Panc1 (cell line): ENCODE data around the gene LGALS12. TPM values are rescaled to one million over a fixed set of nuclear protein-coding genes. Genes with fewer than 3 reads are reported as not detected.

Experiments
- ATAC-seq: fragments of 200-7000 bp; cut with Tn5 transposase; 2 replicates; pipeline ENCODE4 v1.9.1; 2020; ENCODE audit warnings: mild to moderate bottlenecking, moderate library complexity
- BruUV-seq: library from RNA; stranded (reverse); fragments of 400-500 nt; replicated peaks from 2 replicates; lab custom pipeline; 2021; lab: Mats Ljungman, UMichigan
- CTCF ChIA-PET: fragments of 300-600 bp; sonication (Branson Sonifier 250); formaldehyde crosslinking; loops from one replicate; lab custom pipeline; 2022; ENCODE audit warnings: antibody characterized with exemption; lab: Charles Lee
- POLR2A ChIA-PET: fragments of 300-600 bp; sonication (Branson Sonifier 250); formaldehyde crosslinking; loops from one replicate; lab custom pipeline; 2022; ENCODE audit warnings: antibody characterized with exemption; lab: Charles Lee
- DNase-seq: peaks from one replicate; pipeline ENCODE4 v3.0.0-alpha.2; 2010; ENCODE audit warnings: low read depth, low spot score
- H3K27ac ChIP-seq: 2 replicates; pipeline ENCODE4 v1.5.1; 2011; ENCODE audit warnings: mild to moderate bottlenecking, low read length, inconsistent platforms
- H3K27me3 ChIP-seq: fragments of 200-500 bp; sonication (Bioruptor generic); 2 replicates; pipeline ENCODE4 v1.6.0; 2014; ENCODE audit warnings: low read length, inconsistent platforms; ENCODE audit not compliant: control insufficient read depth, insufficient read depth
- H3K36me3 ChIP-seq: fragments of 200-500 bp; sonication (Bioruptor generic); 2 replicates; pipeline ENCODE4 v1.5.1; 2014; ENCODE audit warnings: inconsistent platforms, mild to moderate bottlenecking, low read length, moderate library complexity; ENCODE audit not compliant: control insufficient read depth, insufficient read depth
- H3K4me1 ChIP-seq: 2 replicates; pipeline ENCODE4 v1.5.1; 2011; ENCODE audit warnings: inconsistent platforms, mild to moderate bottlenecking, low read length, moderate library complexity; ENCODE audit not compliant: control insufficient read depth, insufficient read depth
- H3K4me3 ChIP-seq, 2 experiments: 2 replicates each; pipeline ENCODE4 v1.5.1; 2011 to 2012; ENCODE audit warnings: low read depth in 2 of 2, low read length in 2 of 2, mild to moderate bottlenecking in 2 of 2, inconsistent platforms in 1 of 2, moderate library complexity in 1 of 2
- H3K9me3 ChIP-seq: fragments of 200-500 bp; sonication (Bioruptor generic); 2 replicates; pipeline ENCODE4 v1.5.1; 2014; ENCODE audit warnings: low read depth, mild to moderate bottlenecking, inconsistent platforms, low read length, moderate library complexity; ENCODE audit not compliant: control insufficient read depth, insufficient read depth
- POLR2AphosphoS5 ChIP-seq: IDR thresholded peaks from 2 replicates; pipeline ENCODE4 v1.6.1; 2012; ENCODE audit warnings: mild to moderate bottlenecking, low read depth, low read length, moderate library complexity
- SIN3A ChIP-seq: IDR thresholded peaks from 2 replicates; pipeline ENCODE4 v1.6.1; 2012; ENCODE audit warnings: low read depth, mild to moderate bottlenecking, low read length, moderate library complexity, borderline replicate concordance; ENCODE audit not compliant: insufficient read depth
- TCF7L2 ChIP-seq: IDR thresholded peaks from 2 replicates; pipeline ENCODE4 v1.6.1; 2011; ENCODE audit warnings: mild to moderate bottlenecking, low read depth, low read length, inconsistent platforms
- in situ Hi-C: cut with HindIII; loops from 2 replicates; pipeline ENCODE4 v1.10.0; 2016; ENCODE audit warnings: low sequenced_read_pairs, low pct_unique_long_range_greater_than_20kb
- intact Hi-C: fragments of 100-400 bp; cut with micrococcal nuclease; formaldehyde crosslinking; loops from one replicate; pipeline ENCODE4 v1.10.0; 2022; ENCODE audit not compliant: unreplicated experiment
- total RNA-seq: library from RNA; stranded (reverse); gene quantifications from one replicate; pipeline ENCODE4 v1.2.1, GENCODE V29; 2021; ENCODE audit not compliant: unreplicated experiment
- TF ChIP-seq, protein P1 (sequence below), 2 experiments: IDR thresholded peaks; 2 replicates each; pipeline ENCODE4 v1.6.1; 2011 to 2012; ENCODE audit warnings: low read depth in 2 of 2, control low read depth in 1 of 2, low read length in 1 of 2, mild to moderate bottlenecking in 1 of 2, moderate library complexity in 1 of 2; ENCODE audit not compliant: insufficient read depth in 1 of 2
- TF ChIP-seq, protein P2 (sequence below): fragments of 450-650 bp; IDR thresholded peaks from 2 replicates; pipeline ENCODE4 v1.5.1; 2017; ENCODE audit warnings: mild to moderate bottlenecking

Gene LGALS12
- total RNA-seq, 1 experiment from 2014 or later = not detected

DNA sequence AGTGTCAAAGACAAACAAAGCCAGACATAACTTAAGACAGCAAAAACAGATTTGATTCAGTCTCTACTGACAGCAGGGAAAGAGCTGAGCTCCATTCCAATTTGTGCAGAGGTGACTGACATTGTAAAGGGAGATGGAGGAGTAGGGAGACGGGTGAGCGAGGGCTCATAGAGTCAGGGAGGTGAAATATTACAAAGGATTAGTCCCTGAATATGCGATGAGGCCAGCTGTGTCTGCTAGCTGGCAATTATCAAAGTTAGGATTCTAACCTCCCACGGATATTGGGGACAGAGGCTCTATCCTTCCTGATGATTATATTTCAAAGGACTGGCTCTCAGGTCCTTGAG lies 49.0 kb downstream of the LGALS12 start:
- no TSS peak for BruUV-seq
- ATAC-seq = no peak
- ChIA-PET CTCF (interaction anchor here (0.6 kb wide), 1 partner anchor 72 kb away, joined by 4 read pairs; no protein-coding TSS in a partner anchor), POLR2A (no interaction called here)
- Histone ChIP-seq H3K27ac (no peak overlapping the region), H3K4me1 (no peaks in the 10 kb centered on the region), H3K9me3 (no peaks in the 10 kb centered on the region), H3K36me3 (no peaks in the 10 kb centered on the region), H3K27me3 (no peaks in the 10 kb centered on the region), H3K4me3 (no peak overlapping the region)
- intact Hi-C loops = no loop called here
- in situ Hi-C loops = no loop called here
- DNase-seq = no peak
- TF ChIP-seq TCF7L2 = no peak
- TF ChIP-seq POLR2AphosphoS5 = no peak
- no peak for TF ChIP-seq SIN3A
- TF ChIP-seq, protein P1, sequence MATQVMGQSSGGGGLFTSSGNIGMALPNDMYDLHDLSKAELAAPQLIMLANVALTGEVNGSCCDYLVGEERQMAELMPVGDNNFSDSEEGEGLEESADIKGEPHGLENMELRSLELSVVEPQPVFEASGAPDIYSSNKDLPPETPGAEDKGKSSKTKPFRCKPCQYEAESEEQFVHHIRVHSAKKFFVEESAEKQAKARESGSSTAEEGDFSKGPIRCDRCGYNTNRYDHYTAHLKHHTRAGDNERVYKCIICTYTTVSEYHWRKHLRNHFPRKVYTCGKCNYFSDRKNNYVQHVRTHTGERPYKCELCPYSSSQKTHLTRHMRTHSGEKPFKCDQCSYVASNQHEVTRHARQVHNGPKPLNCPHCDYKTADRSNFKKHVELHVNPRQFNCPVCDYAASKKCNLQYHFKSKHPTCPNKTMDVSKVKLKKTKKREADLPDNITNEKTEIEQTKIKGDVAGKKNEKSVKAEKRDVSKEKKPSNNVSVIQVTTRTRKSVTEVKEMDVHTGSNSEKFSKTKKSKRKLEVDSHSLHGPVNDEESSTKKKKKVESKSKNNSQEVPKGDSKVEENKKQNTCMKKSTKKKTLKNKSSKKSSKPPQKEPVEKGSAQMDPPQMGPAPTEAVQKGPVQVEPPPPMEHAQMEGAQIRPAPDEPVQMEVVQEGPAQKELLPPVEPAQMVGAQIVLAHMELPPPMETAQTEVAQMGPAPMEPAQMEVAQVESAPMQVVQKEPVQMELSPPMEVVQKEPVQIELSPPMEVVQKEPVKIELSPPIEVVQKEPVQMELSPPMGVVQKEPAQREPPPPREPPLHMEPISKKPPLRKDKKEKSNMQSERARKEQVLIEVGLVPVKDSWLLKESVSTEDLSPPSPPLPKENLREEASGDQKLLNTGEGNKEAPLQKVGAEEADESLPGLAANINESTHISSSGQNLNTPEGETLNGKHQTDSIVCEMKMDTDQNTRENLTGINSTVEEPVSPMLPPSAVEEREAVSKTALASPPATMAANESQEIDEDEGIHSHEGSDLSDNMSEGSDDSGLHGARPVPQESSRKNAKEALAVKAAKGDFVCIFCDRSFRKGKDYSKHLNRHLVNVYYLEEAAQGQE (IDR thresholded peaks at IDR 0.05; ENCODE audit: insufficient read depth in 1 of 2, low read depth in 2 of 2, low read length in 1 of 2) = no peak
- TF ChIP-seq, protein P2, sequence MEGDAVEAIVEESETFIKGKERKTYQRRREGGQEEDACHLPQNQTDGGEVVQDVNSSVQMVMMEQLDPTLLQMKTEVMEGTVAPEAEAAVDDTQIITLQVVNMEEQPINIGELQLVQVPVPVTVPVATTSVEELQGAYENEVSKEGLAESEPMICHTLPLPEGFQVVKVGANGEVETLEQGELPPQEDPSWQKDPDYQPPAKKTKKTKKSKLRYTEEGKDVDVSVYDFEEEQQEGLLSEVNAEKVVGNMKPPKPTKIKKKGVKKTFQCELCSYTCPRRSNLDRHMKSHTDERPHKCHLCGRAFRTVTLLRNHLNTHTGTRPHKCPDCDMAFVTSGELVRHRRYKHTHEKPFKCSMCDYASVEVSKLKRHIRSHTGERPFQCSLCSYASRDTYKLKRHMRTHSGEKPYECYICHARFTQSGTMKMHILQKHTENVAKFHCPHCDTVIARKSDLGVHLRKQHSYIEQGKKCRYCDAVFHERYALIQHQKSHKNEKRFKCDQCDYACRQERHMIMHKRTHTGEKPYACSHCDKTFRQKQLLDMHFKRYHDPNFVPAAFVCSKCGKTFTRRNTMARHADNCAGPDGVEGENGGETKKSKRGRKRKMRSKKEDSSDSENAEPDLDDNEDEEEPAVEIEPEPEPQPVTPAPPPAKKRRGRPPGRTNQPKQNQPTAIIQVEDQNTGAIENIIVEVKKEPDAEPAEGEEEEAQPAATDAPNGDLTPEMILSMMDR = no peak

DNA sequence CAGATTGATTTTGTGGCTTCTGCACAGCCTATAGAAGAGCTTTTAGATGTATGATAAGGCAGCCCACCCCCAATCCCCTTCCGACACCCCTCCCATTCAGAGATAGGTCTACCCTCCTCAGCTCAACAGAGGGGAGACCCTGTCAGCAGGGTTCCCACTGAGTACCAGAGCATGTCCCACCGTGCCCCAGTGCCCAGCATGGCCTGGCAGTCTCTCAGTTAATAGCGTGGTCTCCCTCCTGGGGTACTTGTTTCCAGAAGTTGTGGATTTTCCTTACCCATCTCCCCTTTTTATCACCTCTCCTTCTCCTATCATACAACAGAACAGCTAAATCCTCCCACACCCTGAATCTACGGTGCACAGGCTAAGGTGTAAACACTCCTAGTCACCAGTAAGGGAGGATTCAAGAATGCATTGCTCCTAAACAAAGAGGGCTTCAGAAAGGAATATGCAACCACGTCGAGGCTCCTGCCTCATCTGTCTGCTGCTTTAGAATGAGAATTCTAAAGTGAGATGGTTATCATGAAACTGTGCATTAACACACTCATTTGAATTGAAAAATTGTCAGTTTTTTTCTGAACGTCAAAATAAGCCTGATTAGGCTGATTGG lies 50.6 kb downstream of the LGALS12 start:
- H3K4me1 ChIP-seq = no peaks in the 10 kb centered on the region
- ChIA-PET CTCF (no interaction called here), POLR2A (no interaction called here)
- no peaks in the 10 kb centered on the region for H3K36me3 ChIP-seq
- no peak overlapping the region for H3K27ac ChIP-seq
- BruUV-seq = no TSS peak
- DNase-seq = no peak
- no peaks in the 10 kb centered on the region for H3K27me3 ChIP-seq
- TF ChIP-seq TCF7L2 = no peak
- TF ChIP-seq POLR2AphosphoS5 = no peak
- H3K4me3 ChIP-seq = no peak overlapping the region
- intact Hi-C loops (no loop called here), in situ Hi-C loops (no loop called here)
- ATAC-seq = no peak; the same call in 1 of the 2 replicates
- H3K9me3 ChIP-seq = no peaks in the 10 kb centered on the region

DNA sequence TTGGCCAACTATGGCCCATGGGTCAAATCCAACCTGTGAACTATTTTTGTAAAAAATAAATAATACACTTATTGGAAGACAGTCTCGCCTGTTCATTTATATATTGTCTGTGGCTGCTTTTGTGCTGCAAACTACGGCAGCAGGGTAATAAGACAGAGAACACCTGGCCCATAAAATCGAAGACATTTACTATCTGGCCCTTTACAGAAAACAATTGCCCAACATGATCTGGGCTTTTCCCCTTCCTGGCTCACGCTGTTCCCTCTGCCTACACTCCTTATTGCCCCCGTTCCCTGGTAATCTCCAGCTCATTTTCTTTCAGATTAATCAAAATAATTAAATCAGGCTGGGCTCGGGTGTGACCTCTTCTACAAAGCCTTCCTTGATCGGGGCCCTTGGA lies 51.7 kb downstream of the LGALS12 start:
- Histone ChIP-seq H3K4me1 (no peaks in the 10 kb centered on the region), H3K9me3 (no peaks in the 10 kb centered on the region), H3K4me3 (no peak overlapping the region), H3K27ac (no peak overlapping the region), H3K36me3 (no peaks in the 10 kb centered on the region), H3K27me3 (no peaks in the 10 kb centered on the region)
- ChIA-PET CTCF (no interaction called here), POLR2A (no interaction called here)
- ATAC-seq (no peak), DNase-seq (no peak)
- BruUV-seq = no TSS peak
- intact Hi-C loops (no loop called here), in situ Hi-C loops (no loop called here)
- TF ChIP-seq, protein P1 (IDR thresholded peaks at IDR 0.05; ENCODE audit: insufficient read depth in 1 of 2, low read depth in 2 of 2, low read length in 1 of 2) = no peak
- TF ChIP-seq, protein P2 = no peak
- TF ChIP-seq TCF7L2 (no peak), SIN3A (no peak), POLR2AphosphoS5 (no peak)
